ENCODE data around the gene SLC4A2.

The SLC4A2 gene

DNA sequence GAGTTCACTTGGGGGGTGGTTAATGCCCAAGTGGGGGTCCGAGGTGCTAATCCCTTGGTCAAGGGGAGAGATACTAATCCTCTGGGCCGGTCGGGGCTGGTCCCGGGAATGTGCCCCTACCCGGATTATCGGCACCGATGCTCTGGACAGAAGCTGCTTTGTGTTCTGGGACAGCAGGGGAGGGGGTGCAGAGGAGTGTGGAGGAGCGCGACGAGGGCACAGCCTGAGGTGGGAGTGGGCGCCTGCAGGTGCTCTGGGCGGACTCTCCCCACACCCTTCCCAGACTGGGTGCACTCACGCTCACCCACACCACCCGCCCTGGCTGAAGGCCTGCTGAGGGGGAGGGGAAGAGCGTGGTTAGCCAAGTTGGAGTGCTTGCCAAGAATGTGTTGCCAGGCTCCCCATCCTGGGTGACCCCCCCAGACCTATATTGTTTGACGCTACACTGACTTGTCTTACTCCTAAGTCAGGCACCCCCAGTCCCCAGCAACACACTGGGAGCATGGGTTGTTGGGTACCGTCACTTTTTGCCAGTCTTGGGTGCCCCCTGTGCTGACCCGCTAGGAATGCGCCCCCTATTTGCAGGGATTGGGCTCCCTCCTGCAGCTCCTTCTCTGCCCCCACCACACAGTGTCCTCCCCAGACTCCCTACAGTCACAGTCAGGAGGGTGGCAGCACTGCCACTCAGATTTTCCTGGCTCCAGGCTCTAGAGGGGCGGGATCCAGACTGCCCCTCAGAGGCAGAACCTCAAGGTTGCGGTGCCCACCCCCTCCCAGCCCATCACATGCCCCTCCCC, 1.2 kb downstream of the SLC4A2 start:
- no peak for DNase-seq (ENCODE audit: extremely low read depth in 1 of 2, low read depth in 1 of 2)

DNA sequence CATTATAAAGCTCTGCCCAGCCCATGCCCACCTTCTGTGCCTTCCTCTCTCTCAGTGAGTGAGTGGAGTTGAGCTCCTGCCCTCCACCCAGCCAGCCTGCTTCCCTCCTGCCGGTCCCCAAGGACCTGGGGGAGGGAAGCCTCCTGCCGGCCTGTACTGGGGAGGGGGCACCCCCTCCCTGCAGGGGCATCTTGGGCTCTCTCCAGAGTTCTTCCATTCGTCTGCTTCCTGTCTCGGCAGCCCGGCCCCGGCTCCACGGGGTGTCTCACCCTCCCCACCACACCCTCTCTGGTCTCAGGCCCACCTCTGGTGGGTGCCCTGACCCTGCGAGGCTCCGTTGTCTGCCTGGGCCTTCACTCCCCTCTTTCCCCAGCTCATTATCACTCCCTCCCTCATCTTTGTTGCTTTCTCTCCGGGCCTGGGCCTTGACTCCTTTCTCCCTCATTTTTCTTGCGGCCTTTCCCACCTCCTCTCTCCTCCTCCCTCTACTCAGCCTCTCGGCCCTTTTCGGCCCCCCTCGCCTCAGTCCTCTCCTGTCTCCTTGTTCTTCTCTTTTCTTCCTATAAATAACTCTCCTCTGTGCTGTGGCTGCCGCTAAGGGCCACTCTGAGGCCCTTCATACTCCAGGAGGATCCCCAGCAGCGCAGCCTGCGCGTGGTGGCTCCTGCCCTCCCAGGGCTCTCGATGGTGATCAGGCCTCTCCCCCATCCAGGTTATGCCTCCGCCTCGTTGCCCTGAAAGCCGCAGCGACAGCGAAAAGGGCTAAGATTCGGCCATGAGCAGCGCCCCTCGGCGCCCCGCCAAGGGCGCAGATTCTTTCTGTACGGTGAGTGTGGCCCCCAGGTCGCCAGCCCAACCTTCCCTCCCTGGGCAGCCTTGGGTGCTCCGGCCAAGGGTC, 2.1 kb downstream of the SLC4A2 start:
- no peak for DNase-seq (ENCODE audit: extremely low read depth in 1 of 2, low read depth in 1 of 2)

DNA sequence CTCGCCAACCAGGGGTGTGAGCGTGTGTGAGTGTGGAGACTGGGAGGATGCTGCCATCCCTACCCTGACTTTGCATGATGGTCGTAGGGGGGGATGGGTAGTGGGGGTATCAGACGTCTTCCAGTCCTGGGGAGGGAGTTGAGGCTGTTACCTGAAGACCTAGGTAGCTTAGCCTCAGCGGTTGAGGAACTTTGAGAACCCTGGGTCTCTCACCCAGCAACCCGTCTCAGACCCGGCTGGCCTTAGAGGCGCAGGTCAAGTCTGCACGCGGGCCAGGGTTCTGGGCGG, 2.7 kb downstream of the SLC4A2 start:
- no peak for DNase-seq (ENCODE audit: extremely low read depth in 1 of 2, low read depth in 1 of 2)

DNA sequence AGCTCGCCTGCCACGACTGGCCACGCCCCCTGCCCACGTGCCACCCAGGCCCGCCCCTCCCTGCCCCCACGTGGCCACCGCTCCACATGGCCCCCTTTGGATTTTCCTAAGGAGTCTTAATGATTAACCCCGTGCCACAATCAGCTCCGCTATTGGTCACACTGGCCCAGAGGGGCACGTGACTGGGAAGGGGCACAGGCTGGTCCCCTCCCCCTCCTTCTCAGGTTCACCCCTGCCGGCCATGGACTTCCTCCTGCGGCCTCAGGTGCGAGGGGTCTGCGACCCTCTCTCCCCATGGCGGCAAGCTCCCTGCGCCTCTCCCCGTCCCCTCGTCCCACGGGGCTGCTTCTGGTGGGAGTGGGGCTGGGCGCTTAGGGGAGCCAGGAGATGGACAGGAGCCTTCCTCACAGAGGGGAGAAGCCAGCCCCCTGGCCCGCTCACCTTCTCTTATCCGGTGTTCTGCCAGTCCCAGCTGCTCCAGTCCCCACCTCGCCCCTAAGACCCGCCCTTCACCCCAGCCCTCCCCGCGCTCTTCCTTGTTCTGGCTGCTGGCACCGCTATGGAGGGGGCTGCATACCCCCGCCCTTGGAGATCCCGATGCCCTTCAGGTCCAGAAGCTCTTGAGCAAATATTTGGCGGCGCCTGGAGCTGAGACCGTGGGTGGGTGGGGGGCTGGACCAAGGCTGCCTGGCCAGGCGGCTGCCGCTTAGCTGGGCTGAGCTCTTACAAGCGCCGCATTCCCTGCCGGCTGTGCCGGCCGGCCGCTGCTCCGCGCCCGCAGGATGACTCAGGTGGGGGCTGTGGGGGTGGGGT, 3.2 kb downstream of the SLC4A2 start:
- DNase-seq (ENCODE audit: extremely low read depth in 1 of 2, low read depth in 1 of 2), result no peak

DNA sequence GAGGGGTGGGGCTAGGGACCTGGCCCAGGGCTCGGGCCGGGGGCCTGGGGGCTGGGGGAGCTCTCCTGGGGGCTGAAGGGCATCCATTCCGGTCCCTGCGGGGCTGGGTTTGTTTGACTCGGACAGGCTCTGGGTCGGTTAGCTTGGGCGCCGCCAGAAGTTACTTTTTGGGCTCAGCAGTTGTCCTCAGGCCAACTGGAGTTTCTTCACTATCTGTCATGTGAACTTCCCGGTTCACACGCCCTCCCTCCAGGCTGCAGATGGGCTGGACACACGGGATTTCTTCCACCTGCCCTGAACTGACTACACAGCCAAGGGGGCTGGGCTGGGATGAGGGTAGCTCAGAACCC, 3.8 kb downstream of the SLC4A2 start:
- DNase-seq (ENCODE audit: extremely low read depth in 1 of 2, low read depth in 1 of 2), result no peak

DNA sequence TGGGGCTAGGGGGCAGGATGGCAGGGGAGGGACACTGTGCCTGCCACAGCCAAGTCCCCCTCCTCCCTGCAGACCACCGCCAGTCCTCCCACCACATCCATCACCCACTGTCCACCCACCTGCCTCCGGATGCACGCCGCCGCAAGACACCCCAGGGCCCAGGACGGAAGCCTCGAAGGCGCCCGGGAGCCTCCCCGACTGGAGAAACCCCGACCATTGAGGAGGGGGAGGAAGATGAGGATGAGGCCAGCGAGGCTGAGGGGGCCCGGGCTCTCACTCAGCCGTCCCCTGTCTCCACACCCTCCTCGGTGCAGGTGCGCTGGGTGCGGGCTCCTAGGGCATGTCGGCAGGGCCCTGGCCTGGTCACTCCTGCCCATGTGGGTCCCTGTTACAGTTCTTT, 5.1 kb downstream of the SLC4A2 start:
- DNase-seq (ENCODE audit: extremely low read depth in 1 of 2, low read depth in 1 of 2), result no peak

DNA sequence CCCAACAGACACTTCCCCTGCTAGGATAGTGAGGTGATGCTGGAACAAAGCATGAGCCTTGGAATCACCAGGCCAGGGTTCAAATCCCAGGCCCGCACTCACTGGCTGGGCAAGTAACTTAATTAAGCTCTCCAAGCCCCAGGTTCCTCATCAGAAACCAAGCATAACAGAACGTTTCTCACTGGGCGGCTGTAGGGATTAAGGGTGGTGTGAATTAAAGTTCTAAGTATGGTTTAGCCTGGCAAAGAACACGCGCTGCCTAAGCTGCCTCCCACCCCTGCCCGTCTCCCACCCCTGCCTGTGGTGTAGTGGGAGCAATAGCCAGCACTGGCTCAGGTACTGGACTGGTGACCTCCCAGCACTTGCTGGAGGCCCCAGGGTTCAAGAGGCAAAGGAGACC, 5.6 kb downstream of the SLC4A2 start:
- DNase-seq (ENCODE audit: extremely low read depth in 1 of 2, low read depth in 1 of 2), result no peak

DNA sequence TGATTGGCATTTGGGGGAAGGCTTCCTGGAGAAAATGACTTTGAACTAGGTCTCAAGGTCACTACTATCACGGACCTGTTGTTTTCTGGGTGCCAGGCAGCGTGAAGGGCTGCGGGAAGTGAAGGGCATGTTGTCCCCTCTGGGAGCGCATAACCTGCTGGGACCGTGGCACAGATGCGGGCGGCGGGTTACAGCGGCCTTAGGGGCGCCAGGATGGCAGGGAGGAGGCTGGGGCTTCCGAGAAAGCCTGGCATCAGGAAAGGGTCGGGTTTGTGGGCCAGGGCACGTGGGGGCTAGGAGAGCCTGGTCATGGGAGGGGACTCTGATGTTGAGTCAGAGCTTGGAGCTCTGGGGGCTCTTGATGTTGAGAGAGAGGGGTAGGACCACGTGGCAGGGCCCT, 6.1 kb downstream of the SLC4A2 start:
- DNase-seq (ENCODE audit: extremely low read depth in 1 of 2, low read depth in 1 of 2), result no peak

DNA sequence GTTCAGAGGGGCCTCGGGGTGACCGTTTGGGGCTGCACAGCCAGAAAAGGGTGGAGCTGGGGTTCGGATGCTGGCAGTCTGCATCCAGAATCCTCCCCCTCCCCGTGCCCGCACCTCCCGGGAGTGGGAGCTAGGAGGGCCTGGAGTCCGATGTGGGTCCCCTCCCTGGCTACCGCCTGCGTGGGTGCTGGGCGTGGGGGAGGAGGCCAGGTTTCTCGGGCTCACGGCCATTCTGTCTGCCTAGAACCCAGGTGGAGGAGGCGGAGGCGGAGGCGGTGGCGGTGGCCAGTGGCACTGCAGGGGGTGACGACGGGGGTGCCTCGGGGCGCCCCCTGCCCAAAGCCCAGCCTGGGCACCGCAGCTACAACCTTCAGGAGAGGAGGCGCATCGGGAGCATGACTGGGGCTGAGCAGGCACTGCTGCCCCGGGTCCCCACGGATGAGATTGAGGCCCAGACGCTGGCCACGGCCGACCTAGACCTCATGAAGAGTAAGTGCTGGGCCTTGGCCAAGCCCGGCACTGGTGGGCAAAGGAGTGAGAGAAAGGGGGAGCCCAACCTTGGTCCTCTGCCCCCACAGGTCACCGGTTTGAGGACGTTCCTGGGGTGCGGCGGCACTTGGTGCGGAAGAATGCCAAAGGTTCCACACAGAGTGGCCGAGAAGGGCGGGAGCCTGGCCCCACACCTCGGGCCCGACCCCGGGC, 7.0 kb downstream of the SLC4A2 start:
- no peak for DNase-seq (ENCODE audit: extremely low read depth in 1 of 2, low read depth in 1 of 2)

DNA sequence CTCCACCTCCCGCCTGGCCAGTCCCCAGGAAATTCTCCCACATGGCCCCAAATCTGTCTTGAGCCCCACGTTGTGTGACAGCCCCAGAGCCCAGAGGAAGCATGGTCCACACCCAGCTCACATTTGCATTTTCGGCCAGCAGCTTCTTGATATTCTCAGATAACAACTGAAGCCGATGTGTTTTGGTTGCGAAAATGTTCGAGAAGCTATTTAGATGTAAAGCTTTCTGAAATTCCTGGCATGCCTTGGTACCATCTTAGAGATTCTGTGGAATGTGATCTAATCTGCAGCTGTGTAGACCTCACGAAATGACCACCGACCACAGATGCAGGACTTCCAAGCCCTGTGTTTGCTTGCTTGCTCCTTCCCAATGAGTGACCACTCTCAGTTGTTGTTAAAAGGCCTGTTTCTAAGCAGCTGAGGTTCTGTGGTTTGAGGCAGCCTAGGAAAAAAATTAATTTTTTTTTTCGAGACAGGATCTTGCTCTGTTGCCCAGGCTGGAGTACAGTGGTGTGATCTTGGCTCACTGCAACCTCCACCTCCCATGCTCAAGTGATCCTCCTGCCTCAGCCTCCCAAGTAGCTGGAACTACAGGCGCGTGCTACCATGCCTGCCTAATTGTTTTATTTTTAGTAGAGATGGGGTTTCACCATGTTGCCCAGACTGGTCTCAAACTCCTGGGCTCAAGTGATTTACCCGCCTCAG, 8.8 kb downstream of the SLC4A2 start:
- no peak for DNase-seq (ENCODE audit: extremely low read depth in 1 of 2, low read depth in 1 of 2)

DNA sequence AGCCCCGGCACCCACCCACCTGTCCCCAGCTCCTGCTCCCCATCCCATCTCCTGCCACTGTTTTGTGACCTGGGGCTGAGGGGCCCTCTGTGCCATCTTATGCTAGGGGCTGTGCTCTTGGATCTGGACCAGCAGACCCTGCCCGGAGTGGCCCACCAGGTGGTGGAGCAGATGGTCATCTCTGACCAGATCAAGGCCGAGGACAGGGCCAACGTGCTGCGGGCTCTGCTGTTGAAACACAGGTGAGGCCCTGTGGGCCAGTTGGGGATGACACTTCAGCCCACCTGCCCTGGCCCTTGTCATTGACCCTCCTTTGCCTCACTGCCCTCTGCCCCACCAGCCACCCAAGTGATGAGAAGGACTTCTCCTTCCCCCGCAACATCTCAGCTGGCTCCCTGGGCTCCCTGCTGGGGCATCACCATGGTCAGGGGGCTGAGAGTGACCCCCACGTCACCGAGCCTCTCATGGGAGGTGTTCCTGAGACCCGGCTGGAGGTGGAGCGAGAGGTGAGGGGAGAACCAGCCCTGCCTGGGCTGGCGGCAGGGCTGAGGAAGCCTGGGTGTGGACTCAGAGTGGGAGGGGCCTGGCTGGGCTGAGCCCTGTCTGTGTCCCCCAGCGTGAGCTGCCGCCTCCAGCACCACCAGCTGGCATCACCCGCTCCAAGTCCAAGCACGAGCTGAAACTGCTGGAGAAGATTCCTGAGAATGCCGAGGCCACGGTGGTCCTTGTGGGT, 10.6 kb downstream of the SLC4A2 start:
- no peak for DNase-seq (ENCODE audit: extremely low read depth in 1 of 2, low read depth in 1 of 2)

DNA sequence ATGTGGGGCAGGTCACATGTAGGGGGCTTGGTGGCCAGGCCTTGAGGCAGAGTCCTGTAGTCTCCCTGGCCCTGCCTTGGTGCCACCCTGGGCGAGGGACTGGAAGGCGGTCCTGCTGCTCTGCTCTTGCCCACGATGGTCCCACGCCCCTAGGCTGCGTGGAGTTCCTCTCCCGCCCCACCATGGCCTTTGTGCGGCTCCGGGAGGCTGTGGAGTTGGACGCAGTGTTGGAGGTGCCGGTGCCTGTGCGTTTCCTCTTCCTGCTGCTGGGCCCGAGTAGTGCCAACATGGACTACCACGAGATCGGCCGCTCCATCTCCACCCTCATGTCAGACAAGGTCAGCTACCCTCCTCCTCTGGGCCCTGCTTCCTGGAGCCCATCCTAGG, 11.2 kb downstream of the SLC4A2 start:
- DNase-seq (ENCODE audit: extremely low read depth in 1 of 2, low read depth in 1 of 2), result no peak

DNA sequence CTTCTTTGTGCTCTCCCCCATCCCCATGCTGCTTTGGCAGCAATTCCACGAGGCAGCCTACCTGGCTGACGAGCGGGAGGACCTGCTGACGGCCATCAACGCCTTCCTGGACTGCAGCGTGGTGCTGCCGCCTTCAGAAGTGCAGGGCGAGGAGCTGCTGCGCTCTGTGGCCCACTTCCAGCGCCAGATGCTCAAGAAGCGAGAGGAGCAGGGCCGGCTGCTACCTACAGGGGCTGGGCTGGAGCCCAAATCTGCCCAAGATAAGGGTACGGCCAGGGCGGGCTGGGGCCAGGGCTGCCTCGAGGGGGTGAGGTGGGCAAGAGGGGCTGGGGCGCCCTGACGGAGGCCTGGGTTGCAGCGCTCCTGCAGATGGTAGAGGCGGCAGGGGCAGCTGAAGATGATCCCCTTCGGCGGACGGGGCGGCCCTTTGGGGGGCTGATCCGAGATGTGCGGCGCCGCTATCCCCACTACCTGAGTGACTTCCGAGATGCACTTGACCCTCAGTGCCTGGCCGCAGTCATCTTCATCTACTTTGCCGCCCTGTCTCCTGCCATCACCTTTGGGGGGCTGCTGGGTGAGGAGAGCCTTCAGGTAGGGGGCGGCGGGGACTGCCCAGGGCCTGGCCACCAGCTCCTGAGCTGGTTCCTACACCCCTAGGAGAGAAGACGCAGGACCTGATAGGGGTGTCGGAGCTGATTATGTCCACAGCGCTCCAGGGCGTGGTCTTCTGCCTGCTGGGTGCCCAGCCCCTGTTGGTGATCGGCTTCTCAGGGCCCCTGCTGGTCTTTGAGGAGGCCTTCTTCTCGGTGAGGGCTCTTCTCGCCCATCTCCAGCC, 11.9 kb downstream of the SLC4A2 start:
- no peak for DNase-seq (ENCODE audit: extremely low read depth in 1 of 2, low read depth in 1 of 2)

DNA sequence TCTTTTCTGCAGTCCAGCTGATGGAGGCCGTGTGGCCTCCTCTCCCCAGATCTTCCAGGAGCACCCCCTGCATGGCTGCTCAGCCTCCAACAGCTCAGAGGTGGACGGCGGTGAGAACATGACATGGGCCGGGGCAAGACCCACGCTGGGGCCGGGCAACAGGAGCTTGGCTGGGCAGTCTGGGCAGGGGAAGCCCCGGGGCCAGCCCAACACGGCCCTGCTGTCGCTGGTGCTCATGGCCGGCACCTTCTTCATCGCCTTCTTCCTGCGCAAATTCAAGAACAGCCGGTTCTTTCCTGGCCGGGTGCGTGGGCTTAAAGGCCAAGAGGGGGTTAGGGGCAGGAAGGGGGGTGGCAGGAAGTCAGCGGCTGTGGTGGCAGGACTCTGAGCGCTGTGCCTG, 14.6 kb downstream of the SLC4A2 start:
- no peak for DNase-seq (ENCODE audit: extremely low read depth in 1 of 2, low read depth in 1 of 2)

DNA sequence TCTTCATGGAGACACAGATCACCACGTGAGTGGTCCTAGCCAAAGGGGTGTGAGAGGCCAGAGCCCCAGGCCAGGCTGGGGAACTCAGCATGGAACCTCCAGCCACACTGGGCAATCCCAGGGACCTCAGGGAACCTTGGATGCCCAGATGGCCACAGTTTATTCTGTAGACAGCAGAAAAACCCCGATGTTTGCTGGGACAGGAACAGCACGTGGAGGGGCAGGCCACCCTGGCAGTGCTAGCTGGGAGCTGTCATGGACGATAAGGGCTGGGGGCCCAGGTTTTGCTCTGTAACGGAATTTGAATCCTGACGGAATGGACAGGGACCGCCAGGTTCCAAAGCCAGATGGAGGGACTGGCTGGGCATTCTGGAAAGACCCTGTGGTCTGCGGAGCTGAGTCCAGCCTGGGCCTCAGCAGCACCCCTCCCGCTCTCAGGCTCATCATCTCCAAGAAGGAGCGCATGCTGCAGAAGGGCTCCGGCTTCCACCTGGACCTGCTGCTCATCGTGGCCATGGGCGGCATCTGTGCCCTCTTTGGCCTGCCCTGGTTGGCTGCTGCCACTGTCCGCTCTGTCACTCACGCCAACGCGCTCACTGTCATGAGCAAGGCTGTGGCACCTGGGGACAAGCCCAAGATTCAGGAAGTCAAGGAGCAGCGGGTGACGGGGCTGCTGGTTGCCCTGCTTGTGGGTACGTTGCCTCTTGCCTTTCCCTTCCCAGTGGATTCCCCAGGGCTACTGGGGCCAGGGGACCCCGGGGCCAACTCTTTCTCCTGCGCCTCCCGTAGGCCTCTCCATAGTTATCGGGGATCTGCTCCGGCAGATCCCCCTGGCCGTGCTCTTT, 15.7 kb downstream of the SLC4A2 start:
- DNase-seq (ENCODE audit: extremely low read depth in 1 of 2, low read depth in 1 of 2), result no peak

DNA sequence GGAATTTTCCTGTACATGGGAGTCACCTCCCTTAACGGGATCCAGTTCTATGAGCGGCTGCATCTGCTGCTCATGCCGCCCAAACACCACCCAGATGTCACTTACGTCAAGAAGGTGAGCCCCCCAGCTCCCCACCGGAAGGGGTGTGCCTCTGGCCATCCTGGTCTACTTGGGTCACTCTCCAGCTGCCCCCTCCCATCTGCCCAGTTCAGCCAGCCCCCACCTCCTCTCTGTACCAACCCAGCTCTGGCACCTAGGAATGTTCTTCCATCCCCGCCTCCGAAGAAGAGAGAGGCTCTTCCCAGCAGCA, 16.2 kb downstream of the SLC4A2 start:
- no peak for DNase-seq (ENCODE audit: extremely low read depth in 1 of 2, low read depth in 1 of 2)

DNA sequence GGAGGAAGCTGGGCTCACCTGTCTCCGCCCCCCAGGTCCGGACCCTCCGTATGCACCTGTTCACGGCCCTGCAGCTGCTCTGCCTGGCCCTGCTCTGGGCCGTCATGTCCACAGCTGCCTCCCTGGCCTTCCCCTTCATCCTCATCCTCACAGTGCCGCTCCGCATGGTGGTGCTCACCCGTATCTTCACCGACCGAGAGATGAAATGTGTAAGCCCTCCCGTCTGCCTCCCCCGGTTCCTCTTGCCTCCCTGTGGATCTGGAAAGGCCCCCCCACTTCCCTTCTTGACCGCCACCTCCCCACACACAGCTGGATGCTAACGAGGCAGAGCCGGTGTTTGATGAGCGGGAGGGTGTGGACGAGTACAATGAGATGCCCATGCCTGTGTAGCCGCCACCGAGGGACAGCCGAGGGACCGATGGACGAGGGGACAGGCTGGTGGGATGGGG, 16.6 kb downstream of the SLC4A2 start:
- DNase-seq (ENCODE audit: extremely low read depth in 1 of 2, low read depth in 1 of 2), result no peak

All from activated CD8-positive, alpha-beta memory T cell treated with anti-CD3 and anti-CD28 coated beads for 1 hour (primary cell).